ENCODE results near the gene RHEBL1.

DNA sequence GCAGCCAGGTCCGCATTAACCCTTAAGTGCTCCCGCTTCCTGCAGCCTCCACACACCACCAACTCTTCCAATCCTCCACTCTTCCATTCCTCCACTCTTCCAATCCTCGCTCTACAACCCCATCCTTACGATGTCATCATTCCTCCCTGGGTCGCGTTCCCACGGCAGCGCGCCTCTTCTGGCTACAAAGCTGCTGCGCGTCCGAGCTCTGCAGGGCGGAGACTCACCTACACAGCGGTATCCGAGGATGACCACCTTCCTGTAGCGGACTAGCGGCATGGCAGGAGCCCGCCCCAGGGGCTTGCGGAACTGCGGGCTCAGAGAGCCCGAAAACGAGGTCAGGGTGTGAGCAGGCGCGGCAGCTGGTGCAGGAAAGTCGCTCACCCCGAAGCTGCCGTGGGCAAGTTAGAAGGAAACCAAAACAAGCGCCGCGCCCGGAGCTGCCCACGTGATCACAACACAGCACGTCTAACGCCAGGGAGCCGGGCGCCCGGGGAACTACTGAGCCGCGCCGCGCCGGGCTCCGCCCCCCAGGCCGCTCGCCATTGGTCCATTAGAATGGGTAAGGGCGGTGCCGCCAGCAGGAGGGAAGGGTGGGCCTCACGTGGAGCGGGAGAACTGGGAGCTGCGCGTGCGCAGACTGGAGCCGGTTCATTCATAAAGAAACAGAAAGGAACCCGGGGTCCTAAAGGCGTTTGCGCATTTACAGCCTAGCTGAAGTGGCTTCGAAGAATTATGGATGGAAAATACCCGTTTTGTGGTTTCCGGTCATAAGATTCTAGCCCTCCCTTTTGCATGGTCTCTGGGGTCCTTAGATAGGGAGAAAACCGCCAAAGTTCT, at the start of gene RHEBL1:
- TF ChIP-seq, protein P1, sequence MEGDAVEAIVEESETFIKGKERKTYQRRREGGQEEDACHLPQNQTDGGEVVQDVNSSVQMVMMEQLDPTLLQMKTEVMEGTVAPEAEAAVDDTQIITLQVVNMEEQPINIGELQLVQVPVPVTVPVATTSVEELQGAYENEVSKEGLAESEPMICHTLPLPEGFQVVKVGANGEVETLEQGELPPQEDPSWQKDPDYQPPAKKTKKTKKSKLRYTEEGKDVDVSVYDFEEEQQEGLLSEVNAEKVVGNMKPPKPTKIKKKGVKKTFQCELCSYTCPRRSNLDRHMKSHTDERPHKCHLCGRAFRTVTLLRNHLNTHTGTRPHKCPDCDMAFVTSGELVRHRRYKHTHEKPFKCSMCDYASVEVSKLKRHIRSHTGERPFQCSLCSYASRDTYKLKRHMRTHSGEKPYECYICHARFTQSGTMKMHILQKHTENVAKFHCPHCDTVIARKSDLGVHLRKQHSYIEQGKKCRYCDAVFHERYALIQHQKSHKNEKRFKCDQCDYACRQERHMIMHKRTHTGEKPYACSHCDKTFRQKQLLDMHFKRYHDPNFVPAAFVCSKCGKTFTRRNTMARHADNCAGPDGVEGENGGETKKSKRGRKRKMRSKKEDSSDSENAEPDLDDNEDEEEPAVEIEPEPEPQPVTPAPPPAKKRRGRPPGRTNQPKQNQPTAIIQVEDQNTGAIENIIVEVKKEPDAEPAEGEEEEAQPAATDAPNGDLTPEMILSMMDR (conservative IDR thresholded peaks at IDR 0.05; ENCODE audit: low read depth, low read length), result 0 out of 2 replicates have a peak, but pooled peaks have one; percentile 10
- TF ChIP-seq POLR2A (IDR thresholded peaks at IDR 0.05; ENCODE audit: low read depth, low read length) (no peak), RFX5 (IDR thresholded peaks at IDR 0.05; ENCODE audit: low read depth, low read length) (no peak)

Measured in IMR-90 (cell line).